K562 (cell line): ENCODE results near the gene KLHL22. TPM values are rescaled to one million over a fixed set of nuclear protein-coding genes. Genes with fewer than 3 reads are reported as not detected.
A peak's percentile ranks its signal among the peaks of the same experiment; 100 is the strongest.

Experiments used
- CHD2 ChIP-seq: IDR thresholded peaks from 2 replicates; pipeline ENCODE4 v1.6.1; 2011; ENCODE audit warnings: low read depth, low read length
- ELF4 ChIP-seq: fragments of 450-650 bp; formaldehyde crosslinking; IDR thresholded peaks from 2 replicates; pipeline ENCODE4 v1.4.0; 2022; ENCODE audit warnings: missing genetic modification characterization
- IFI16 ChIP-seq: fragments of 250-450 bp; sonication (Bioruptor Pico); IDR thresholded peaks from 2 replicates; pipeline ENCODE4 v2.1.2; 2022; ENCODE audit warnings: mild to moderate bottlenecking, inconsistent platforms
- MIER1 ChIP-seq: fragments of 450-650 bp; IDR thresholded peaks from 2 replicates; pipeline ENCODE4 v1.6.1; 2016; ENCODE audit warnings: antibody characterized with exemption, mild to moderate bottlenecking, low read depth
- MTA1 ChIP-seq: fragments of 450-650 bp; IDR thresholded peaks from 2 replicates; pipeline ENCODE4 v1.6.1; 2017; ENCODE audit warnings: borderline replicate concordance
- NFIX ChIP-seq: fragments of 250-450 bp; sonication (Bioruptor Pico); IDR thresholded peaks from 2 replicates; pipeline ENCODE4 v1.4.0; 2020; ENCODE audit warnings: low read depth, mild to moderate bottlenecking, moderate library complexity
- NONO ChIP-seq, 2 experiments: fragments of 200-400 bp in 1 of 2; fragments of 450-650 bp in 1 of 2; formaldehyde crosslinking in 1 of 2; IDR thresholded peaks; 2 replicates each; pipeline ENCODE4 v1.6.1; 2017; ENCODE audit warnings: low read depth in 2 of 2, mild to moderate bottlenecking in 2 of 2, moderate library complexity in 2 of 2, low read length in 1 of 2
- NUFIP1 ChIP-seq: fragments of 450-650 bp; IDR thresholded peaks from 2 replicates; pipeline ENCODE4 v1.6.1; 2018; ENCODE audit not compliant: partially characterized antibody
- PHF20 ChIP-seq: fragments of 450-650 bp; IDR thresholded peaks from 2 replicates; pipeline ENCODE4 v1.6.1; 2018; ENCODE audit not compliant: partially characterized antibody
- PHF8 ChIP-seq: fragments of 200-600 bp; sonication (generic); IDR thresholded peaks from 2 replicates; pipeline ENCODE4 v1.6.1; 2012; ENCODE audit warnings: mixed run types, mild to moderate bottlenecking, inconsistent platforms, low read length, moderate library complexity, borderline replicate concordance
- POLR2G ChIP-seq: fragments of 200-400 bp; formaldehyde crosslinking; IDR thresholded peaks from 2 replicates; pipeline ENCODE4 v1.6.1; 2017; ENCODE audit warnings: low read depth, mild to moderate bottlenecking, antibody characterized with exemption, low read length, moderate library complexity
- RAD21 ChIP-seq, 2 experiments: fragments of 250-450 bp in 1 of 2; fragments of 450-650 bp in 1 of 2; sonication (Bioruptor Pico) in 1 of 2; formaldehyde crosslinking in 1 of 2; IDR thresholded peaks in 1 of 2; conservative IDR thresholded peaks in 1 of 2; 2 replicates each; pipeline versions ENCODE4 v1.4.0 to v1.8.0; 2020 to 2022; ENCODE audit warnings: mild to moderate bottlenecking in 2 of 2, moderate library complexity in 1 of 2
- SP2 ChIP-seq: IDR thresholded peaks from 2 replicates; pipeline ENCODE4 v1.6.1; 2011; ENCODE audit warnings: mild to moderate bottlenecking, low read depth, low read length, moderate library complexity; ENCODE audit not compliant: poor library complexity, severe bottlenecking; ENCODE audit errors: extremely low read depth
- ZNF133 ChIP-seq: fragments of 250-450 bp; sonication (Bioruptor Pico); IDR thresholded peaks from 2 replicates; pipeline ENCODE4 v1.4.0; 2020; ENCODE audit warnings: mild to moderate bottlenecking
- ZNF561 ChIP-seq: fragments of 450-650 bp; formaldehyde crosslinking; conservative IDR thresholded peaks from 2 replicates; pipeline ENCODE4 v1.4.0; 2020; ENCODE audit warnings: mild to moderate bottlenecking, moderate library complexity
- polyA plus RNA-seq, 8 experiments: library from polyadenylated mRNA; depleted of rRNA in 4 of 8; stranded (reverse) in 5 of 8; unstranded in 3 of 8; fragments of >200 nt; fragmentation: Nextera tagmentation in 2 of 8; fragmentation: Illumina TruSeq in 1 of 8; extraction: Ambion mirVana in 2 of 8; extraction: Trizol in 1 of 8; gene quantifications; 2 replicates each; pipeline versions ENCODE4 v1.2.1 to v1.2.3, GENCODE V29; 2011 to 2014; ENCODE audit warnings: inconsistent platforms in 1 of 8, missing spikeins in 1 of 8
- total RNA-seq, 7 experiments: library from RNA; depleted of rRNA in 6 of 7; stranded (reverse); fragments of >200 nt in 6 of 7; fragmentation: Illumina TruSeq in 2 of 7; extraction: Trizol in 2 of 7; gene quantifications; 2 replicates each; pipeline versions ENCODE4 v1.2.1 to v1.2.3, GENCODE V29; 2011 to 2021; ENCODE audit warnings: low replicate concordance in 1 of 7
- TF ChIP-seq, protein P1 (sequence below), 2 experiments: fragments of 150-350 bp in 1 of 2; IDR thresholded peaks; 2 replicates each; pipeline ENCODE4 v1.6.1; 2012 to 2016; ENCODE audit warnings: low read depth in 2 of 2, low read length in 2 of 2, mild to moderate bottlenecking in 1 of 2, moderate library complexity in 1 of 2
- TF ChIP-seq, protein P2 (sequence below): fragments of 450-650 bp; IDR thresholded peaks from 2 replicates; pipeline ENCODE4 v1.6.1; 2017; ENCODE audit warnings: mild to moderate bottlenecking, moderate library complexity
- TF ChIP-seq, protein P3 (sequence below), 2 experiments: fragments of 450-650 bp in 1 of 2; IDR thresholded peaks; 2 replicates each; pipeline ENCODE4 v1.6.1; 2011 to 2017; ENCODE audit warnings: low read depth in 2 of 2, antibody characterized with exemption in 1 of 2, borderline replicate concordance in 1 of 2, low read length in 1 of 2, mild to moderate bottlenecking in 1 of 2, mixed read lengths in 1 of 2; ENCODE audit not compliant: control insufficient read depth in 1 of 2

The KLHL22 gene
- total and polyA plus RNA-seq, 9 of the 15 experiments (the other 6 are each of a cell fraction or from before 2014, with no cell fraction given): 1.3 to 25.6 (median 15.2) TPM

DNA sequence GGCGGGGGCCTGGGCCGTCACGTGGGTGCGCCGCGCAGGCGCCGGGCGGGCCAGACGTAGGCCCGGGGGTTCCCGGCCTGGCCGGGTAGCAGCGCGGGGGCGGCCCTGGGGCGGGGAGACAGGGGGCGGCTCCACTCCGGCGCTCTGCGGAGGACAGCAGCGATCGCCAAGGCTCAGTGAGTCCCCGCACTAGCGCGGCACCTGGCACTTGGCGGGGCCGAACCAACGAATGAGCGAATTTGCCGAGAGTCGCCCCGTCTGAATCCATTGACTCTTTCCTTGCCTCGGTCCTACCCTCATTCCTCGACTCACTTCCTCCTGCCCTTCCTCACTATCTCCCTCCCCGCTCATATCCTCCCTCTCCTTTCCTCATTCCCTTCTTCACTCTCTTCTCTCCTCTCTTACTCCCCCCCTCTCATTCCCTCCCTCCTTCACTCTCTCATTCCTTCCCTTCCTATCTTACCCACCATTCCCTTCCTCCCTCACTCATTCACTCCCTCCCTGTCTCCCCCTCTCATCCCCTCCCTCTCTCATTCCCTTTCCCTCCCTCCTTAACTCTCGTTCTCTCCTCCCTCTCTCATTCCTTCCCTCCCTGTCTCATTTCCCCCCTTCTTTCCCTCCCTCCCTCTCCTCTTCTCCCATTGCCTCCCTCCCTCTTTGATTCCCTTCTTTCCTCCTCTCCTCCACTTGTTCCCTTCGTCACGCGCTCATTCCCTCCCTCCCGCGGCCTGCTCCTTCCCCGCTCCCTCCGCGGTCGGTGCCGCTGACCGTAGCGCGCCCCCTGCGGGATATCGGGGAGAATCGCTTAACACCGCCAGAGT, 476 bp upstream of the KLHL22 start (continued):
- TF ChIP-seq NONO (IDR thresholded peaks at IDR 0.05; ENCODE audit: low read depth in 2 of 2, low read length in 1 of 2): no peak
- TF ChIP-seq ELF4 (CRISPR knock-in tag): peak; percentile 100
- TF ChIP-seq, protein P1, sequence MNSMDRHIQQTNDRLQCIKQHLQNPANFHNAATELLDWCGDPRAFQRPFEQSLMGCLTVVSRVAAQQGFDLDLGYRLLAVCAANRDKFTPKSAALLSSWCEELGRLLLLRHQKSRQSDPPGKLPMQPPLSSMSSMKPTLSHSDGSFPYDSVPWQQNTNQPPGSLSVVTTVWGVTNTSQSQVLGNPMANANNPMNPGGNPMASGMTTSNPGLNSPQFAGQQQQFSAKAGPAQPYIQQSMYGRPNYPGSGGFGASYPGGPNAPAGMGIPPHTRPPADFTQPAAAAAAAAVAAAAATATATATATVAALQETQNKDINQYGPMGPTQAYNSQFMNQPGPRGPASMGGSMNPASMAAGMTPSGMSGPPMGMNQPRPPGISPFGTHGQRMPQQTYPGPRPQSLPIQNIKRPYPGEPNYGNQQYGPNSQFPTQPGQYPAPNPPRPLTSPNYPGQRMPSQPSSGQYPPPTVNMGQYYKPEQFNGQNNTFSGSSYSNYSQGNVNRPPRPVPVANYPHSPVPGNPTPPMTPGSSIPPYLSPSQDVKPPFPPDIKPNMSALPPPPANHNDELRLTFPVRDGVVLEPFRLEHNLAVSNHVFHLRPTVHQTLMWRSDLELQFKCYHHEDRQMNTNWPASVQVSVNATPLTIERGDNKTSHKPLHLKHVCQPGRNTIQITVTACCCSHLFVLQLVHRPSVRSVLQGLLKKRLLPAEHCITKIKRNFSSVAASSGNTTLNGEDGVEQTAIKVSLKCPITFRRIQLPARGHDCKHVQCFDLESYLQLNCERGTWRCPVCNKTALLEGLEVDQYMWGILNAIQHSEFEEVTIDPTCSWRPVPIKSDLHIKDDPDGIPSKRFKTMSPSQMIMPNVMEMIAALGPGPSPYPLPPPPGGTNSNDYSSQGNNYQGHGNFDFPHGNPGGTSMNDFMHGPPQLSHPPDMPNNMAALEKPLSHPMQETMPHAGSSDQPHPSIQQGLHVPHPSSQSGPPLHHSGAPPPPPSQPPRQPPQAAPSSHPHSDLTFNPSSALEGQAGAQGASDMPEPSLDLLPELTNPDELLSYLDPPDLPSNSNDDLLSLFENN (IDR thresholded peaks at IDR 0.05; ENCODE audit: low read depth in 2 of 2, low read length in 2 of 2): peak in 1 of 2 experiments; percentile 84; a peak in 2 of 4 replicates
- no peak for TF ChIP-seq PHF20
- TF ChIP-seq ZNF561 (CRISPR knock-in tag): peak; percentile 85; the same call in 1 of the 2 replicates
- no peak for TF ChIP-seq NUFIP1
- TF ChIP-seq RAD21 (CRISPR knock-in tag; conservative IDR thresholded peaks at IDR 0.05 in 1 of 2, IDR thresholded peaks at IDR 0.05 in 1 of 2): peak; percentile 92 to 98
- peak; percentile 86 for TF ChIP-seq PHF8
- peak; percentile 87; the same call in 1 of the 2 replicates for TF ChIP-seq ZNF133
- no peak for TF ChIP-seq IFI16 (CRISPR knock-in tag)
- TF ChIP-seq, protein P2, sequence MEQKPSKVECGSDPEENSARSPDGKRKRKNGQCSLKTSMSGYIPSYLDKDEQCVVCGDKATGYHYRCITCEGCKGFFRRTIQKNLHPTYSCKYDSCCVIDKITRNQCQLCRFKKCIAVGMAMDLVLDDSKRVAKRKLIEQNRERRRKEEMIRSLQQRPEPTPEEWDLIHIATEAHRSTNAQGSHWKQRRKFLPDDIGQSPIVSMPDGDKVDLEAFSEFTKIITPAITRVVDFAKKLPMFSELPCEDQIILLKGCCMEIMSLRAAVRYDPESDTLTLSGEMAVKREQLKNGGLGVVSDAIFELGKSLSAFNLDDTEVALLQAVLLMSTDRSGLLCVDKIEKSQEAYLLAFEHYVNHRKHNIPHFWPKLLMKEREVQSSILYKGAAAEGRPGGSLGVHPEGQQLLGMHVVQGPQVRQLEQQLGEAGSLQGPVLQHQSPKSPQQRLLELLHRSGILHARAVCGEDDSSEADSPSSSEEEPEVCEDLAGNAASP: no peak
- TF ChIP-seq, protein P3, sequence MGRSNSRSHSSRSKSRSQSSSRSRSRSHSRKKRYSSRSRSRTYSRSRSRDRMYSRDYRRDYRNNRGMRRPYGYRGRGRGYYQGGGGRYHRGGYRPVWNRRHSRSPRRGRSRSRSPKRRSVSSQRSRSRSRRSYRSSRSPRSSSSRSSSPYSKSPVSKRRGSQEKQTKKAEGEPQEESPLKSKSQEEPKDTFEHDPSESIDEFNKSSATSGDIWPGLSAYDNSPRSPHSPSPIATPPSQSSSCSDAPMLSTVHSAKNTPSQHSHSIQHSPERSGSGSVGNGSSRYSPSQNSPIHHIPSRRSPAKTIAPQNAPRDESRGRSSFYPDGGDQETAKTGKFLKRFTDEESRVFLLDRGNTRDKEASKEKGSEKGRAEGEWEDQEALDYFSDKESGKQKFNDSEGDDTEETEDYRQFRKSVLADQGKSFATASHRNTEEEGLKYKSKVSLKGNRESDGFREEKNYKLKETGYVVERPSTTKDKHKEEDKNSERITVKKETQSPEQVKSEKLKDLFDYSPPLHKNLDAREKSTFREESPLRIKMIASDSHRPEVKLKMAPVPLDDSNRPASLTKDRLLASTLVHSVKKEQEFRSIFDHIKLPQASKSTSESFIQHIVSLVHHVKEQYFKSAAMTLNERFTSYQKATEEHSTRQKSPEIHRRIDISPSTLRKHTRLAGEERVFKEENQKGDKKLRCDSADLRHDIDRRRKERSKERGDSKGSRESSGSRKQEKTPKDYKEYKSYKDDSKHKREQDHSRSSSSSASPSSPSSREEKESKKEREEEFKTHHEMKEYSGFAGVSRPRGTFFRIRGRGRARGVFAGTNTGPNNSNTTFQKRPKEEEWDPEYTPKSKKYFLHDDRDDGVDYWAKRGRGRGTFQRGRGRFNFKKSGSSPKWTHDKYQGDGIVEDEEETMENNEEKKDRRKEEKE (IDR thresholded peaks at IDR 0.05; ENCODE audit: borderline replicate concordance in 1 of 2, control insufficient read depth in 1 of 2, low read depth in 2 of 2, low read length in 1 of 2): 0 out of 4 replicates have a peak, but pooled peaks of 1 of the 2 experiments have one; percentile 37
- TF ChIP-seq POLR2G: peak; percentile 82
- no peak for TF ChIP-seq MIER1
- TF ChIP-seq MTA1: no peak
- peak; percentile 61; the same call in 1 of the 2 replicates for TF ChIP-seq NFIX (CRISPR knock-in tag)
- peak; percentile 6 for TF ChIP-seq SP2
- peak; percentile 66 for TF ChIP-seq CHD2
